ENCODE results near the gene PNCK.

The PNCK gene

DNA sequence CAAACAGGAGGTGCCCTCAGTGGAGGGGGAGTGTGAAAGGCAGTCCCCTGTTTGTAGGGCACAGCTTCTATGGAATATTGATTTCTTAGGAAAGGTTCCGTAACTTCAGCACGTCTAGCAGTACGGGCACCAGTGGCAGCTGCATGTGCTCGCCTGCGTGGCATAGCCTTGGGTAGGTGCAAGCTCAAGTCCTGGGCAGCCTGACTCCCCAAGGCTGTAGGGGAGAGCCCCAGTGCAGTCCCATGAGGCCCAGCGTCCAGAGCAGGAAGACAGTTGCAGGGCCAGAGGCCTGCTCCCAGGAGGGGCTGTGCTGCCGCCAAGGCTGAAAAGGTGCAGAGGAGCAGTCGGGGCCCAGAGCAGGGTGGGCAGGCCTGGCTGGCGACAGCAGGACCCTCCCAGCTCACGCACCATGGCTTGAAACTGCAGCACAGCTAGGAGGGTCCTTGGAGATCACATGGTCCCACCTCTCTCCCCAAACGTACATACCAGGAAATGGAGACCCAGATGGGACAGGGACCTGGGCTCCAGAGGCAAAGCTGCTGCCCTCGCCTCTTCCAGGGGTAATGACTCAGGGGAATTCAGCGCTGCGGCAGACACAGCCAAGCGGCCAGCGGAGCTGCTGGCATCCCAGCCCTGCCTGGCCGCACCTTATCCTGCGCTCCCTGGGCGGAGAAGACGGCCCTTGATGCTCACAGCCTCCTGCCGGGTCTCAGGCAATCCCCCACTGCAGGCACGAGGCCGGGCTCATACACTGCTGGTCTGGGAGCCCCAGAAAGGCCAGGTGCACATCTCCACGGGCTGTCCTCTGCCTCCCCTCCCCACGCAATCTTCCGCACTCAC is 32.7 kb downstream of the PNCK start:
- no peak for DNase-seq (ENCODE audit: low read depth)

DNA sequence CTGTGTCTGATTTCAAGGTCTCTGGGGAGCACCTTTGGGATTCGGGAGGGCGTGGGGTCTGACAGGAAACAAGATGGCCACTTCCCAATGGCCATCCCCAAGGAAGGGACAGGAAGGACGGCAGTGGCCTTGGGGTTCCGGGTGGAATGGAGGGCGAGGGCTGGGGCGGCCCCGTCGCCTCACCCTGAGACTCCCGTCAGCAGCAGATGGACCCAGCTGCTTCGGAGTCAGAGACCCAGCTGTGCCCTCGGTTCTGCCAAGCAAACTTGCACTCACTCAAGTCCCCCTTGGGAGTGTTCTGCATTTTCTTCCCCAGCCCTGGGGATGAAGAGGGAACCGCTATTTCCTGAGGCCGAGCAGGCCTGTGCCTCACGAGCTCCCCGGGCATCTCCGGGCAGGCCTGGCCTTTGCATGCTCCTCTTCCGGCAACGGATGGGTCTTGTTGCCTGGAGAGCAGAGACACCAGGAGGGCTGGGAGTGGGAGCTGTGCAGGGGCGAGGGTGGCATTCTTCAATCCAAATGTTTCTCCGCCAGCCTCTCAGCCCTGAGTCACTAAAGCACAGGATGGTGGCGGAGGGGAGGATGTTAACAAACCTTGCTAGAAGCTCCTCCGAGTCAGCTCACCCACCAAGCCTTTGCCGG is 33.4 kb downstream of the PNCK start:
- DNase-seq (ENCODE audit: low read depth) = no peak

DNA sequence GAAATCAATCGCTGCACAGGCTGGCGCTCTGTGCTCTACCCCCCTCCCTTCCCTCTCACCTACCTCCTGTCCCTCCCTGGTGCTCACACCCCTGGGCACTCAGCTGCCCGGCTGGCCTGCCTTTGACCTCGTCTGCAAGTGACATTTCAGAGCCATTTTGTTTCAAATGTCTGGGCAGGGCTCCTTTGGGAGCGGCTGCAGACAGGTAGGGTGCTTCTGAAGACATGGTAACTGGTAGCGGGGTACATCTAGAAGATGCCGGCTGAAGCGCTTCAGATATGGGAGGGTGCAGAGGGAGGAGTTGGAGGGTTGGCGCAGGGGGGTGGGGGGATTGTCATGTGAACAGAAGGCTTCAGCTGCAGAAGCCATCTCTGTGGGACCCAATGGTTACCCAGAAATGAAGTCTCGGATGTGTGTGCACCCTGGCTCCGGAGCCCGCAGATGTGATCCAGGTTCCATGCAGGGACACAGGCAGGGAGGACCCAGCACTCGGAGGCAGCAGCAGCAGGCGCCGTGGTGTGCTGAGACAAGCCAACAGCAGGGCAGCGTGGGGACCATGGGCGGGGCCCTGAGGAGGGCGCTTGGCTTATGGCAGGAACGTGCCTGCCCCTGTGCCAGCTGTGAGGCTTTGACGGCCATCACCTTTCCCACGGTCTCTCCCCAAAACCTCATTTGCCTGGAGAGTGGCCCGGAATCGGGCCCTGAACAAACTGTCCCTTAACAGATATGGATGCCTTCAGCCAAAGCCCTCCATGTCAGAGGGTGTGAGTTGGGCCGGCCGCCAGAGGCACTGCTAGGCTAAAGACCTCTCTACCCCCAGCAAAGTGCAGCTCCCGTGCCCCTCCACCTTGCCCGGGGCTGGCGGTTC is 34.2 kb downstream of the PNCK start:
- DNase-seq (ENCODE audit: low read depth) = no peak

DNA sequence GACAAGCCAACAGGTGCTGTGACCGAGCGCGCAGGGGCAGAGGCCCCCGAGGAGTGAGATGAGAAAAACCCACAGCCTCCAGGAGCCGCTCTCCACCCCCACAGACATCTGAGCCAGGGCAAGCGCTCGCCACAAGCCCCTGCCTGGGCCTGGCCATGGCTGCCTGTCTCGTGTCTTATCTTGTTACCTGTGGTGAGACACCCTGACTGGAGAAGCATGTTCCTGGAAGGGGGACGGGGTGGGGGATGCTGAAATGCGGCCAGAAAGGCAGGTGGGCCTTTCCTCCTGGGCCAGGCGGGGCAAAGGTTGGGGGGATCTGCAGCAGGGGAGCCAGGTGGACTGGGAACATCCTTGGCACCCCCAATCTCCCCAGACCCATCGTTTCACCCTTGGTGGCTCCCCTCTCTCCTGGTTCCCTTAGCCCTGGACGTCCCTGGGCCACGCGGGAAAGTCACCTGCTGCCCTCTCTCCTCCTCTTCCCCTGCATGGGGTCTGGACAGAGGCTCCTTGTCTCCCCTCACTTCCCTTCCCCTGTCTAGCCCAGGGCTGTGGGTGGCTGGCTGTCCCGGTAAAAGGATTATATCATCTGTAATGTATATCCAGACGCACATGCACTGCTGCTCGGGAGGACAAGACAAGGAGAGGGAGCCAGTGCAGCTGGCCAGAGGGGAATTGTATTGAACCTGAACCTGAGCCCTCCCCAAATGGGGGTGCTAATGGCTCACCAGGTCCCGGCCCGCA is 35.0 kb downstream of the PNCK start:
- no peak for DNase-seq (ENCODE audit: low read depth)

DNA sequence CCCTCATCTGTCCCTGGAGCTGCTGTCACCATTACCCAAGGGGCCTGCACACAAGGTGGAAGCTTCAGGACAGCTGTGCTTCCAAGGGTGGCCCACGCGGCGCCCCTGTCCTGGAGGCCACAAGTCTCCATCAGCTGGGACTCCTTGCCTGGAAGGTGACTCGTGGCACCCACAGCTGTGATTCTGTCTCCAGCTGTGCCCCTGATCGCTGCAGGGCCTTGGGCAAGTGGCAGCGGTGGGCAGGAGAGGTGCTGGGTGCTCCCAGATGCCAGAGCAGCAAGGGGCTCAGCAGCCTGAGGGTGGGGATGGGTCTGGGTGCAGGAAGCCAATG is 35.6 kb downstream of the PNCK start:
- DNase-seq (ENCODE audit: low read depth) = no peak

DNA sequence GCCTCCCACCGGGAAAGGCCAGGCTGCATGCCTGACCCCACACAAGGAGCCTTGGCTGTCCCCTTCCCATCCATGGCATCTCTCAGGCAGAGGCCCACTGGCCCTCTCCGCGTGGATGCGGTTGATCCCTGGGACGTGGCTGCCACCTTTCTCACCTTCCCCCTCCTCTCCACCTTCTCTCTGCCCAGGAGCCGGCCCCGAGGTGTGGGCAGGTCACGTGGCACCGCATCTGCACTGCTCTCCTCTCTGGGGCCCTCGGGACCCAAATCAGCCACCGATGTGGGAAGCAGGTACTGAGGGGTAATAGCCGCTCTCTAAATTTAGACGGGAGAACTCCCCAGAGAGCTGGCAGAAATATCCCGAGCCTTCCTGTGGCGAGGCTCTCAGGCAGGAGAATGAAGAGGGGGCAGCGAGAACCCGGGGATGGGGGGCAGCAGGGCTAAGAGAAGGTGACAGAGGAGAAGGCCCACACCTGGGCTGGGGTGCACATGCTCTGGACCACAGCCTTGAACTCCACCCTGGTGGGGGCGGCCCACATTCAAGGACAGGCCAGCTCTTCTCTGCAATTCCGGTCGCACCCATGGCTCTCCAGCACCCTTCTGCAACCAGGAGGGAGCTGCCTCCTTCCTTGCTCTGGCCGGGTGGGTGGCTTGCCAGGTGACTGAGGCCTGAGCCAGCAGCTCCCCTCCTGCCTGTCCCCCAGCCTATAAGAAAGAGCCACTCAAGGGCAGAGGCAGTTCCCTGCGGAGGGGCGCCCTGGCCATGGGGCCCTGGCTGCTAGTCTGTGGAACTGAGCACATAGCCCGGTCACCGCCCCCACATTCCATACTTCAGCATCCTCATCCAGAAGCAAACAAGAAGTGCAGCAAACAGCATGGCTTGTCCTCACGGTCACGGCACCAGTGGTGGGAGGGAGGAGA is 36.2 kb downstream of the PNCK start:
- DNase-seq (ENCODE audit: low read depth) = no peak

DNA sequence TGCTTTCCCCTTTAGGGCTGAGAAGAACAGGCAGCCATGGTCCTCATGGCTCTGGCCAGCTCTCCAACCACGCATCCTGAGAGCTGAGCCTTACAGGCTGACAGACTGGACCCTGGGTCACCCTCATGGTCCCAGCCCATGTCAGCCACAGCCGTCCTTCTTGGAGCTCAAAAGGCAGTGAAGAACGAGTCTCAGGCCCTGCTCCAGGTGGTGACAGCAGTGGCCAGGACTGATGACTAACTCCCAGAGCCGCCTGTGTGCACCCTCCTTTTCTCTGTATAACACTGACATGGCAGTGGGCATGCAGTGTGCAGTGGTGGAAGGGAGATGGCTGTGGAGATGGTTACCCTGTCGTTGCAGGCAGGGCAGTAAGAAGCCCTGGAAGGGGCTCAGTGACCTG is 36.9 kb downstream of the PNCK start:
- DNase-seq (ENCODE audit: low read depth) = no peak

DNA sequence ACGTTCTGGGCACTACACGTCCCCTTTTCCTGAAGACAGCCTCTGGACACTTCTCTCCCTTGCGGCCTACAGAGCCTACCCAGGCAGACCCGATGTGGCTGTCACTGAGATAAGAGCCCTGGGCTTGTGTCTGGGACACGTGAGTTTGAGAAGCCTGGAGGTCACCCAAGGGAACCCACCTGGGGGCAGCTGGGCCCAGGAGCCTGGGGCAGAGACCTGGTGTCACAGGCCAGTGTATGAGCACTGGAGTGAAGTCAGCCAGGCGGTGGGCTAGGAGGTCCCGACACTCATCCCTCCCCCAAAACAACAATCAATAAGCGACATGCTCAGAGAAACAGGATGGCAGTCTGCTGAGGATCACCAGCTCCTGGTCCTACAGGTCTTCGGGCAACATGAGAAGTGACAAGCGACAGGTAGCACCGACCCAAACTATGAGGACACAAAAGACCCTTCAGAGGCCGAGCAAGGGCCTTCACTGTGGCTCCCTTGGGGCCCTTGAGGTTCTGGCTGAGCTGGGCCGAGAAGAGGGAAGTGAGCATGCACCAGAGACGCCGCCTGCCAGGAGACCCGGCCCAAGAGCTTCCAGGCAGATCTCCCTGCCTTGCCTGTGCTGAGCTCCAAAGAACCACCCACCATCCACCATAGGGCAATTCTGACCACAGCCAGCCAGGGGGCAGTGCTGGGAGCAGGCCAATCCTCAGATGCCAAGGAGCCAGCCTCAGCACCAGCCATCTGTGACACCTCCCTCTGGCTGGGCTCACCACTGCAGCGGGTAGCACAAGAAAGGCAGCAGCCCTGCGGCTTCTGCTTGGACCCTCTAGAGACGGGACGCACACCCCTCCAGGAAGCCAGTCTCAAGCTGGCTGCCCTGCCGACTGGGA is 37.6 kb downstream of the PNCK start:
- DNase-seq (ENCODE audit: low read depth) = no peak

DNA sequence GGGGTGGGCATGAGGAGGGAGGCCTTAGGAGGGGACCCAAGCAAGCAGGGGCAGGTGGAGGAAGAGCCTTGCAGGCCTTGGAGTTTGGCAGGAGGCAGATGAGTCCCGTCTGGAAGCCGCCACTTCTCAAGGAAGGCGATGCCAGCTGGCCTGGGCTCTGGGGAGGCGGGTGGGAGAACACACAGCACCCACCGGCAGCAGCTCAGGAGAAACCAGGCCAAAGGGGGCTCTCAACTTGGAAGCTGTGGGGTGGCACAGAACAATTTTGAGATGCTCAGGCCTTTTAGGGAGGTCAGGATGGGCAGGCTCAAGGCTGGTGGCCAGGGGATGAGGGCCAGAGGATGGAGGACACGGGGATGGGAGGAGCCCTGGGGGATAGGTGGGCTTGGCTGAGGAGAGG is 38.2 kb downstream of the PNCK start:
- DNase-seq (ENCODE audit: low read depth) = no peak

DNA sequence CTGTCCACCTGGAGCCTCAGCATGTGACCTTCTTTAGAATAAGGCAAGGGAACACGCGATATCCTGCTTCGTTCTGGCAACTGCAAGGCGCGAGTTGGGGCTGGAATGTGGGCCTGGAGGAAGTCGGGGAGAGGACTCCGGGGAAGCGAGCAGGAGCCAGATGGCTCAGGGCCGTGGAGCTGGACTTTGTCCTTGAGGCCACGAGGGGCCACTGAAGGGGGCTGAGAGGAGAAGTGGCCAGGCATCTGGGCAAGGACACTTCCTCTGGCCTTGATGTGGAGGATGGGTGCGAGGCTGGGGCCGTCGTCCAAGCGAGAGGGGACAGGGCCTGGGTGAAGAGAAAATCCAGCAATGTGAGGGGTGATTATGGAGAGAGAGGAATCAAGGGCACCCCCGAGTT is 38.8 kb downstream of the PNCK start:
- DNase-seq (ENCODE audit: low read depth) = no peak

DNA sequence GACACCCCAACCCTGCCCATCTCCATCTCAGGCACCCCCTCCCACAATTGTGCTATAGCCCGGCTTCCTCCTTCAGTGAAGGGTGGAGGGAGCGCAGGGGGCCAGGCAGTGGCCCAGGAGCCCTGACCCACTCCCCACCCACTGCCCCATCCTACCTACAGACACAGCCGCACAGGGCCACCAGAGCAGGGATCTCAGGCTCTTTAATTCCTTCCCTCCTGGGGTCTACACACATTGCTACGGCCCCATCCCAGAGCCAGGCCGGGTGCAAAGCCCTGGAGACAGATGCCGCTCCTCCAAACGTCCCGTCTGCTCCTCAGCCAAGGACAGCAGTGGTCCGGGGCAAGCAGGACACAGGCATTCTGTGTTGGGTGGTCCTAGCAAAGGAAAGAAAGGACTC is 39.4 kb downstream of the PNCK start:
- no peak for DNase-seq (ENCODE audit: low read depth)

DNA sequence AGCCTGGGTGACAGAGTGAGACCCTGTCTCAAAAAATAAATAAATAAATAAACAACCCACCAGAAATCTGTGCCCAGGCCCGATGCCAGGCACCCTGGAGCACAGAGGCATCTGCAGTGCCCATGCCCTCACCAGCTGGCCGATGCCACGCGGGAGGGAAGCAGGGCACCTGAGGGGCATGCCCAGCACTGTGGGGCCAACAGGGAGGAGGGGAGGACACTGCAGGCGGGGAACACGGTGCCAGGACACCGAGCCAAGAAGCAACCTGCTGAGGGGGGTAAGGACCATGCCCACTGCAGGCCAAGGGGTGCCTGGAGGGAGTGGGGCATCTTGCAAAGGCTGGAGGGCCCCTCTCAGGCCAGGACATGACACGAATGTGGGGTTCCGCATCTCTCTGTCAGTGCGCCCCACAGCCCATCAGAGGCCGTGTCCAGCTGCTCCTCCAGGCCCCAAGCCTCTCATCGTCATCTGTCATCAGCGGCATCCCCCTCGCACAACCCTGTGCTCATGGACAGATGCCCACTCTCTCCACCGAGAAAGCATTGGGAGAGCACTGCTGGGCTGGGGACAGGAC is 39.9 kb downstream of the PNCK start:
- DNase-seq (ENCODE audit: low read depth) = no peak

DNA sequence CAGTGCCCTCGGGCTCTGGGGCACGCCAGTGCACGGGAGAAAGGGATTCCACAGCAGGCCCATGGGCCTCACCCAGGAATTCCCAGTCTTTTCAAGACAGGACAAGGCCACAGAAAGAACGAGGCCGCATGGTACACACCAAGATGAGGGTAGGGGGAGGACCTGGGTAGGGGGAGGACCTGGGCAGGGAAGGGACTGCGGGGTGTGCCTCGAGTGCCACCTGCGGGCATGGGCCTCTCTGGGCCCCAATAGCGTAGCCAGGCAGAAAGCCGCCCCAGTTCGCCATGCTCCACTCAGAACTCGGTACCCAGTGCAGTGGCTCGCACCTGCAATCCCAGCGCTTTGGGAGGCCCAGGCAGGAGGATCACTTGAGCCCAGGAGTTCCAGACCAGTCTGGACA is 40.6 kb downstream of the PNCK start:
- no peak for DNase-seq (ENCODE audit: low read depth)

DNA sequence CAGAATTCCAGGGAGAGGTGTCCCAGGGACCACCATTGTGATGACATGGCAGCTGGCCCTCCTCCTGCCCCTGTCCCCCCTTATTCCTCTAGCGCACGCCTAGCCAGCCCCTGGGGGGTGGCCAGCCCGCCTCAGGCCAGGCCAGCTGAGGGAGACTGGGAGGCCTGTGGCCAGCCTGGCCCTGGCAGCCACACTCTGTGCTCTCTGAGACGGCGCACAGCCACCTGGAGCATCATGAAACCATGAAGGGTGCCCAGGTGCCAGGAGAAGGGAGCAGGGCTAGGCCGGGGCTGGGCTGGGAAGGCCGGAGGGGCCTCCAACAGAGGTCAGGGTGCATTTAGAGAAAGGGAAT is 41.0 kb downstream of the PNCK start:
- DNase-seq (ENCODE audit: low read depth) = no peak

DNA sequence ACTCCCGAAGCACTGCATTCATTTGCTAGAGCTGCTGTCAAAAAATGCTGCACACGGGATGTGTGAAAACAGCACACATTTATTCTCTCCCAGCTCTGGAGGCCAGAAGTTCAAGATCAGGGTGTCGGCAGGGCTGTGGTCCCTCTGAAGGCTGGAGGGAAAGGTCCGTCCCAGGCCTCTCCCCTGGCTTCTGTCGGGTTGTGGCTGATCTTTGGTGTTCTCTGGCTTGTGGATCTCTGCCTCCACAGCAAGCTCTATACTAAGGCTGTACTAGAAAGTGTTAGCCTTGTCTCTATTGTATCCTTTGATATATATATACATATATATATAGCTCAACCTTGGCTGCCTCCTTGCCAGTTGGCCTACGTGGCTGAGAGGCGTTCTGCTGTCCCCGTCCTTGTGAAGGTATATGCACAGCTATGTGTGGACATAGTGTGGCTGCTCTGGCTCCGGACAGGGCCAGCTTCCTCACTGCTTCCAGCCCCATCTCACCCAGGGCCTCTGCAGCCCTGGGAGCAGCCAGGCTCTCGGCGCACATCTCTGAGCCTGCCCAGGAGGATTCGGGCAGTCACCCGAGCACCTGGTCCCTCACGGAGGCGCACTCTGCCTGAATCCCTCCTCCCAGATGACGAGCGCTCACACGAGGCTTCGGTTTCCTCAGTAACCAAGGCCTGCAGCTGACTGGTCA is 41.6 kb downstream of the PNCK start:
- no peak for DNase-seq (ENCODE audit: low read depth)

DNA sequence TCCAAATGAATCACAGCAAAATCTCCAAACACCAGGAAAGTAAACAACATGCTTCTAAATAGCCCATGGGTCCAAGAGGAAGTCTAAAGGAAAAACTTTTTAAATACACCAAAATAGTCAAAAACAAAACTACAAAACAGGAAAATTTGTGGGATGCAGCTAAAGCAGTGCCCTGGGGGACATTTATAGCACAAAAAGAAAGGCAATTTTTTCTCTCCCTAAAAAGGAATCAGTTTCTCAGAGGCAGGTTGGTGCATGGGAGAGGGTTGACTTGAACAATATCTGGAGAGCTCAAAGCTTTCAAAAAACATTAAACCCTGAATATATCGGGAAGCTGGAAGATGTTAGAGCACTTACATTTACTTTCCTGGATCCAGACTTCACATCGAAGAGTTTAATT is 42.3 kb downstream of the PNCK start:
- DNase-seq (ENCODE audit: low read depth) = no peak

DNA sequence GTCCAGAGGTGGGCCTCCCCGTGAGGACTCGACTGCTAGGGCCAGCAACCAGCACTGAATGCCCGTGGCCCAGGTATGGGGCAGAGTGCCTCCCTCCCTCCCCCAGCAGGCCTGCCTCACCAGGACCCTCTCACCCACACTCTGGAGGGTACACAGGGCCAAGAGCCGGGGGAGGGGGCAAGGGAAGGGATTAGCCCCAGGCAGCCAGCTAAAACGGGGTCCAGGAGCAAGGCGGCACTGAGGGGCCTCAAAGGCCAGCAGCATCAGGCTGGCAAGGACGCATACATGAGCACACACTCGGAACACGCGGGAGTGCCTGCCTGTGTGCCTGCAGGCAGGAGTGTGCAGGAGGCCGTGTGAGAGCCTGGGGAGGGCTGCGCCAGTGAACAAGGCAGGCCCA is 44.9 kb downstream of the PNCK start:
- no peak for DNase-seq (ENCODE audit: low read depth)

DNA sequence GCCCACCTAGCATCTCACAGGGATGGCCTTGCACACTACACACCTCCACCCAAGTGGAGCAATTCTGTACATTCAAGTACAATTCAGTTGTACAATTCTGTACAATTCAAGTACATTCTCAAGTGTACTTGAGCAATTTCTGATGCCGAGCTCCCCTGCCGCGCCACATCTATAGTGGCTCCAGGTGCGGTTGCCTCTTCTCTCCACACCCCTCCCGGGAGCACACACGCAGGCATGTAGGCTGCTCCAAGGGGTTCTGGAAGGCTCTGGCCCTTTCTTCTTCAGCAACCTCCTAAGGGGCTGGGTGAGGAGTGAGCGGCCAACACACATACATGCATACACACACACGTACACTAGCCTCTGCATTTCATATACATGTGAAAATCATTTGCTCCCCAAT is 45.5 kb downstream of the PNCK start:
- DNase-seq (ENCODE audit: low read depth) = no peak

DNA sequence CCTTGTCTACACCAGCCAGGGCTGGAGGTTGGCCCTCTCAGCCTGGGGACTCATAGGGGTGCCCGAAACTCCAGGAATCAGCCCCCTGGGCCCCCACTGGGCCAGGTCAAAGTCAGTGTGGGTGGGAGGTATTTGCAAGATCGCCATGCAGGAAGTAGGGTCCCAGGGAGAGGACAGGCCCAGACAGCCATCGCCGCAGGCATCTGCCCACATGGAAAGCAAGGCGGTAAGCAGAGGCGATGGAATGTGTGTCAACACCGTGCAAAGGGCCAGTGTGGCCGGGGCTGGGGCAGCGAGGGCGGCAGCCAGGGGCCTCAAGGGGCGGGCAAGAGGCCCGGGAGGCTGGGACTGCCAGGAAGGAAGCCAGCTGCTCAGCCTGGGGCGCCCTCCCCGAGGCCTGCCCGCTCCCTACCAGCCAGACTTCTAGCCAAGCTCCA is 45.9 kb downstream of the PNCK start:
- no peak for DNase-seq (ENCODE audit: low read depth)

Measured in GM04503 (cell line).